Liver (tissue), 9 donors: ENCODE results near the gene TMEM51. TPM values are rescaled to one million over a fixed set of nuclear protein-coding genes. Genes with fewer than 3 reads are reported as not detected.

Source experiments
- DNase-seq: peaks from one replicate; pipeline ENCODE4 v3.0.0-alpha.2; 2017; ENCODE audit warnings: low spot score
- H3K27ac ChIP-seq, 2 donors: one replicate each; pipeline ENCODE4 v1.7.0; 2013; ENCODE audit warnings: inconsistent platforms in 2 of 2, low read length in 2 of 2, control low read depth in 1 of 2, low read depth in 1 of 2, mild to moderate bottlenecking in 1 of 2
- H3K27me3 ChIP-seq, 4 donors: one replicate each; pipeline versions ENCODE4 v1.6.1 to v1.7.0; 2013; ENCODE audit warnings: low read length in 3 of 4, inconsistent platforms in 1 of 4, mild to moderate bottlenecking in 1 of 4, moderate library complexity in 1 of 4; ENCODE audit not compliant: control insufficient read depth in 4 of 4, insufficient read depth in 4 of 4
- H3K36me3 ChIP-seq, 4 donors: one replicate each; pipeline versions ENCODE4 v1.6.1 to v1.7.0; 2013; ENCODE audit warnings: low read length in 3 of 4, mild to moderate bottlenecking in 3 of 4, low read depth in 1 of 4, moderate library complexity in 1 of 4; ENCODE audit not compliant: control insufficient read depth in 4 of 4, insufficient read depth in 3 of 4
- H3K4me1 ChIP-seq, 4 donors: one replicate each; pipeline versions ENCODE4 v1.6.1 to v1.7.0; 2013; ENCODE audit warnings: low read length in 3 of 4, mild to moderate bottlenecking in 3 of 4, moderate library complexity in 1 of 4; ENCODE audit not compliant: control insufficient read depth in 4 of 4, insufficient read depth in 4 of 4
- H3K4me3 ChIP-seq, 3 donors: one replicate each; pipeline versions ENCODE4 v1.6.1 to v1.7.0; 2013; ENCODE audit warnings: low read length in 3 of 3, control low read depth in 1 of 3, low read depth in 1 of 3, mild to moderate bottlenecking in 1 of 3
- H3K9ac ChIP-seq, 2 donors: one replicate each; pipeline ENCODE4 v1.7.0; 2013; ENCODE audit warnings: low read length in 2 of 2, mild to moderate bottlenecking in 2 of 2, moderate library complexity in 2 of 2, control low read depth in 1 of 2, low read depth in 1 of 2
- H3K9me3 ChIP-seq, 4 donors: one replicate each; pipeline versions ENCODE4 v1.6.1 to v1.7.0; 2013; ENCODE audit warnings: low read length in 3 of 4; ENCODE audit not compliant: control insufficient read depth in 4 of 4
- ATF3 ChIP-seq: IDR thresholded peaks from 2 replicates; pipeline ENCODE4 v1.6.1; 2016; ENCODE audit warnings: antibody characterized with exemption
- CTCF ChIP-seq: fragments of 150-350 bp; IDR thresholded peaks from 2 replicates; pipeline ENCODE4 v1.5.1; 2017; ENCODE audit warnings: improper control_type of control experiment, low read depth, low read length; ENCODE audit not compliant: missing input control
- EGR1 ChIP-seq, 2 donors: IDR thresholded peaks; 2 replicates each; pipeline ENCODE4 v1.6.1; 2016 to 2018; ENCODE audit warnings: antibody characterized with exemption in 2 of 2, low read depth in 2 of 2
- FOXA1 ChIP-seq: IDR thresholded peaks from 2 replicates; pipeline ENCODE4 v1.6.1; 2016; ENCODE audit warnings: antibody characterized with exemption
- FOXA2 ChIP-seq: IDR thresholded peaks from 2 replicates; pipeline ENCODE4 v1.6.1; 2016; ENCODE audit warnings: antibody characterized with exemption
- HNF4A ChIP-seq, 2 donors: conservative IDR thresholded peaks; 2 replicates each; pipeline ENCODE4 v1.6.1; 2016; ENCODE audit warnings: antibody characterized with exemption in 2 of 2, mild to moderate bottlenecking in 2 of 2
- HNF4G ChIP-seq: IDR thresholded peaks from 2 replicates; pipeline ENCODE4 v1.6.1; 2016; ENCODE audit warnings: antibody characterized with exemption
- JUND ChIP-seq, 2 donors: IDR thresholded peaks; 2 replicates each; pipeline ENCODE4 v1.6.1; 2016; ENCODE audit warnings: antibody characterized with exemption in 2 of 2
- MAX ChIP-seq: IDR thresholded peaks from 2 replicates; pipeline ENCODE4 v1.6.1; 2016; ENCODE audit warnings: antibody characterized with exemption
- NR2F2 ChIP-seq: IDR thresholded peaks from 2 replicates; pipeline ENCODE4 v1.6.1; 2016; ENCODE audit warnings: antibody characterized with exemption
- RAD21 ChIP-seq, 2 donors: IDR thresholded peaks; 2 replicates each; pipeline ENCODE4 v1.6.1; 2016; ENCODE audit warnings: antibody characterized with exemption in 2 of 2, mild to moderate bottlenecking in 2 of 2
- REST ChIP-seq: IDR thresholded peaks from 2 replicates; pipeline ENCODE4 v1.6.1; 2016; ENCODE audit warnings: antibody characterized with exemption, mild to moderate bottlenecking
- RXRA ChIP-seq, 2 donors: IDR thresholded peaks; 2 replicates each; pipeline ENCODE4 v1.6.1; 2017 to 2018; ENCODE audit warnings: antibody characterized with exemption in 2 of 2, mild to moderate bottlenecking in 1 of 2
- SP1 ChIP-seq: IDR thresholded peaks from 2 replicates; pipeline ENCODE4 v1.6.1; 2018; ENCODE audit warnings: antibody characterized with exemption, mild to moderate bottlenecking
- TAF1 ChIP-seq: conservative IDR thresholded peaks from 2 replicates; pipeline ENCODE4 v1.6.1; 2016; ENCODE audit warnings: antibody characterized with exemption, mild to moderate bottlenecking
- YY1 ChIP-seq: IDR thresholded peaks from 2 replicates; pipeline ENCODE4 v1.6.1; 2016; ENCODE audit warnings: antibody characterized with exemption, mild to moderate bottlenecking
- WGBS: extraction: QIAGEN DNeasy Blood & Tissue Kit; methylation state at CpG from one replicate; pipeline ENCODE4 v1.1.7; 2013; 5-methylcytosine and 5-hydroxymethylcytosine counted together
- polyA plus RNA-seq, 2 donors: library from polyadenylated mRNA; stranded (reverse) in 1 of 2; unstranded in 1 of 2; fragments of 200-250 nt in 1 of 2; fragments of >200 nt in 1 of 2; fragmentation: Nextera tagmentation in 1 of 2; extraction: Ambion mirVana in 1 of 2; gene quantifications; one replicate each; pipeline versions ENCODE4 v1.2.1 to v1.2.3, GENCODE V29; 2013 to 2015
- total RNA-seq, 2 donors: library from RNA; depleted of rRNA; stranded (reverse); fragments of >200 nt; gene quantifications; one replicate each; pipeline ENCODE4 v1.2.3, GENCODE V29; 2014
- TF ChIP-seq, protein P1 (sequence below): IDR thresholded peaks from 2 replicates; pipeline ENCODE4 v1.6.1; 2016; ENCODE audit warnings: antibody characterized with exemption
- donor health status: healthy.
- donor health status: healthy.
- donor health status: healthy.
- donor health status: healthy.
- donor health status: healthy.

TMEM51 gene
- total and polyA plus RNA-seq, 4 donors = 1.3 to 2.7 (median 1.9) TPM

DNA sequence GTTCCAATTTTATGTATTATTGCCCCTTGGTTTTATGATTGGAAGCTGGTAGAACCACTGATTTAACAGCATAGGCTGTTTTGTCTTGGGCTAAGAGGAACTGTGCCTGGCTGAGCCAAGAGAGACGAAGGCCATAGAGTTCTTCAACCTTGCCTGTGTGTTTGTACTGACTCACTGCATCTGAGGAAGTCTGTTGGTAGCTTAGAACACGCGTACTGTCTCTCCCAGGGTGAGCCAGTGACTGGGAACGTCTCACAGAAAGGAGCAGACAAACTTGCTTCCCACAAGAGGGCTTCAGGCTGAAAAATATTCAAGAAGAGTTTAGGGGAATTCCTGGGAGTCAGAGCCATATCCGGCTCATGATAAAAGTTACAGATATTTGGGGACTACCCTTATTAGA is 14.9 kb downstream of the TMEM51 start:
- Histone ChIP-seq H3K4me1 (no peaks in the 10 kb centered on the region), H3K36me3 (no peaks in the 10 kb centered on the region), H3K4me3 (no peak overlapping the region), H3K27ac (no peak overlapping the region), H3K9me3 (no peaks in the 10 kb centered on the region), H3K27me3 (peaks cover 0 to 2% (median 0%) of the 10 kb centered on the region in 4 donors), H3K9ac (no peak overlapping the region)
- DNase-seq = no peak
- 54% methylated on average over 5 of the region's 5 CpGs for WGBS
- TF ChIP-seq RAD21 (IDR thresholded peaks at IDR 0.05) (no peak), NR2F2 (no peak), JUND (IDR thresholded peaks at IDR 0.05) (no peak), EGR1 (IDR thresholded peaks at IDR 0.05; ENCODE audit: low read depth in 2 of 2) (no peak), RXRA (IDR thresholded peaks at IDR 0.05) (peak in 1 of 2 donors; percentile 12), FOXA2 (no peak)

GRCh38 chr1:15170071-15170470 is 16.5 kb downstream of the TMEM51 start:
- Histone ChIP-seq H3K9ac (no peak overlapping the region), H3K27me3 (peaks cover 0 to 2% (median 0%) of the 10 kb centered on the region in 4 donors), H3K36me3 (no peaks in the 10 kb centered on the region), H3K9me3 (no peaks in the 10 kb centered on the region), H3K27ac (no peak overlapping the region), H3K4me3 (no peak overlapping the region), H3K4me1 (no peaks in the 10 kb centered on the region)
- 95% methylated on average over 7 of the region's 7 CpGs for WGBS
- TF ChIP-seq FOXA2 (no peak), CTCF (no peak), NR2F2 (no peak), ATF3 (no peak), MAX (no peak), EGR1 (IDR thresholded peaks at IDR 0.05; ENCODE audit: low read depth in 2 of 2) (no peak), FOXA1 (no peak), TAF1 (no peak), REST (no peak), HNF4A (conservative IDR thresholded peaks at IDR 0.05) (no peak), YY1 (no peak), JUND (IDR thresholded peaks at IDR 0.05) (no peak), RXRA (IDR thresholded peaks at IDR 0.05) (no peak), SP1 (no peak), RAD21 (IDR thresholded peaks at IDR 0.05) (no peak), HNF4G (no peak)
- TF ChIP-seq, protein P1, sequence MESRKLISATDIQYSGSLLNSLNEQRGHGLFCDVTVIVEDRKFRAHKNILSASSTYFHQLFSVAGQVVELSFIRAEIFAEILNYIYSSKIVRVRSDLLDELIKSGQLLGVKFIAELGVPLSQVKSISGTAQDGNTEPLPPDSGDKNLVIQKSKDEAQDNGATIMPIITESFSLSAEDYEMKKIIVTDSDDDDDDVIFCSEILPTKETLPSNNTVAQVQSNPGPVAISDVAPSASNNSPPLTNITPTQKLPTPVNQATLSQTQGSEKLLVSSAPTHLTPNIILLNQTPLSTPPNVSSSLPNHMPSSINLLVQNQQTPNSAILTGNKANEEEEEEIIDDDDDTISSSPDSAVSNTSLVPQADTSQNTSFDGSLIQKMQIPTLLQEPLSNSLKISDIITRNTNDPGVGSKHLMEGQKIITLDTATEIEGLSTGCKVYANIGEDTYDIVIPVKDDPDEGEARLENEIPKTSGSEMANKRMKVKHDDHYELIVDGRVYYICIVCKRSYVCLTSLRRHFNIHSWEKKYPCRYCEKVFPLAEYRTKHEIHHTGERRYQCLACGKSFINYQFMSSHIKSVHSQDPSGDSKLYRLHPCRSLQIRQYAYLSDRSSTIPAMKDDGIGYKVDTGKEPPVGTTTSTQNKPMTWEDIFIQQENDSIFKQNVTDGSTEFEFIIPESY = no peak
- no peak for DNase-seq
